H4 (cell line): Measurements from ENCODE around the gene EHHADH. TPM values are rescaled to one million over a fixed set of nuclear protein-coding genes. Genes with fewer than 3 reads are reported as not detected.

Source experiments
- DNase-seq: peaks from one replicate; pipeline ENCODE4 v3.0.0-alpha.2; 2015; ENCODE audit warnings: low spot score
- total RNA-seq: library from RNA; depleted of rRNA; stranded (reverse); fragments of >200 nt; shearing (Covaris generic); gene quantifications from 2 replicates; pipeline ENCODE4 v1.2.3, GENCODE V29; 2014

Gene EHHADH
- total RNA-seq, 1 experiment from 2014 or later: 3.6 TPM

- no peak for DNase-seq
Measured at GRCh38 chr3:185197068-185197467, 56.8 kb downstream of the EHHADH start.

- DNase-seq: no peak
Measured at GRCh38 chr3:185195652-185196051, 58.2 kb downstream of the EHHADH start.

GRCh38 chr3:185188816-185189215 is 65.0 kb downstream of the EHHADH start:
- no peak for DNase-seq

GRCh38 chr3:185187391-185187790 is 66.5 kb downstream of the EHHADH start:
- DNase-seq: no peak

GRCh38 chr3:185176750-185177359 is 77.0 kb downstream of the EHHADH start:
- DNase-seq: no peak

- DNase-seq: no peak
Measured at GRCh38 chr3:185175370-185175987, 78.4 kb downstream of the EHHADH start.

- no peak for DNase-seq
Measured at GRCh38 chr3:185172086-185173049, 81.5 kb downstream of the EHHADH start.

GRCh38 chr3:185164428-185165217 is 89.2 kb downstream of the EHHADH start:
- no peak for DNase-seq

- no peak for DNase-seq
Measured at GRCh38 chr3:185162634-185163033, 91.2 kb downstream of the EHHADH start.

- DNase-seq: no peak
Measured at GRCh38 chr3:185161761-185162160, 92.1 kb downstream of the EHHADH start.

GRCh38 chr3:185157347-185157746 is 96.5 kb downstream of the EHHADH start:
- DNase-seq: no peak

- DNase-seq: no peak
Measured at GRCh38 chr3:185155678-185156077, 98.2 kb downstream of the EHHADH start.

- no peak for DNase-seq
Measured at GRCh38 chr3:185153861-185154629, 99.8 kb downstream of the EHHADH start.

GRCh38 chr3:185153171-185153771 is 100.6 kb downstream of the EHHADH start:
- no peak for DNase-seq

- peak; percentile 28 for DNase-seq
Measured at GRCh38 chr3:185152410-185153170, 101.3 kb downstream of the EHHADH start, which contains the start of gene C3orf70. TSS of gene C3orf70 (minus strand) at chr3:185153060. CDS start at chr3:185152823, 237 bp downstream.

GRCh38 chr3:185151964-185152409 is 101.9 kb downstream of the EHHADH start:
- DNase-seq: no peak

GRCh38 chr3:185151101-185151963 is 102.5 kb downstream of the EHHADH start:
- DNase-seq: no peak

- DNase-seq: no peak
Measured at GRCh38 chr3:185150561-185150960, 103.3 kb downstream of the EHHADH start.

GRCh38 chr3:185149591-185149990 is 104.3 kb downstream of the EHHADH start:
- no peak for DNase-seq
